NCI-H1417 (cell line): ENCODE results near the gene CFAP61.
"Not testable (repeated sequence)": the region's sequence is repeated elsewhere in the genome, so short reads cannot be mapped to it uniquely, and the experiment has no call there.

Experiments used
- DNase-seq, 3 experiments: peaks; one replicate each; lab custom pipeline; 2025; lab: John Stamatoyannopoulos, UW

The CFAP61 gene

DNA sequence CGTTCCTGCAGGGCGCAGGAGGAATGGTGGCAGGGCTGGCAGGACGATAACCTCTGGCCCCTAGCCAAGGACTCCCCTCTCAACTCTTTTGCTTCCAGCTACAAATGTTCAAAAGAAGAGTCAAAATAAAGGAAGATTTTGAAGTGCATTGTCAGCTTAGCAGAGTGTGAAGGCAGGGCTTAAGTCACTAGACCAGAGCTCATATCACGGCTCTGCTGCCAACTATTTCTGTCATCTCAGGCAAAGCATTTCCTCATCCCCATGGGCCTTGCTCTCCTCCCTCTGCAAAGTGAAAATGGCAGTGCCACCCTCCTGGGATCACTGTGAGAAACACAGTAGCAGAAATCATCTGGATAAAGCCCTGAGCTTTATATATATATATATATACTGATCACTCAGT is 36.7 kb downstream of the CFAP61 start:
- DNase-seq, result no peak

DNA sequence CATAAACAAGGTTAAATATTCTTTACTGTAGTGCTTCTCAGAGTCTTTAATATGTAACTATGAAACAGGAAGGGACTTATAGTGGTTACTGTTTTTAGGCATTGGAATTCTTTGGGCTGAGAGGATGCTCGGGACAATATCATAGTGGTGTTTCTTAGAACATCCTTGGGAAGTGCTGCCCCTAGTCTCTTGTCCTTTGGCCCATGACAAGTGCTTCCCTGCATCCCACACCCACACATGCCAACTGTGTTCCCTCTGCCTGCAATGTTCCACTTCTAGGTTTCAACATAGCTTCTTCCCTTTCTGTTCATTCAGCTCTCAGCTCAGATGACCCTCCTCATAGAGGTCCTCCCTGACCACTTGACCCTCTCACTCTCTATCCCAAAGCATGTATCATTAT is 37.6 kb downstream of the CFAP61 start:
- DNase-seq, result no peak

DNA sequence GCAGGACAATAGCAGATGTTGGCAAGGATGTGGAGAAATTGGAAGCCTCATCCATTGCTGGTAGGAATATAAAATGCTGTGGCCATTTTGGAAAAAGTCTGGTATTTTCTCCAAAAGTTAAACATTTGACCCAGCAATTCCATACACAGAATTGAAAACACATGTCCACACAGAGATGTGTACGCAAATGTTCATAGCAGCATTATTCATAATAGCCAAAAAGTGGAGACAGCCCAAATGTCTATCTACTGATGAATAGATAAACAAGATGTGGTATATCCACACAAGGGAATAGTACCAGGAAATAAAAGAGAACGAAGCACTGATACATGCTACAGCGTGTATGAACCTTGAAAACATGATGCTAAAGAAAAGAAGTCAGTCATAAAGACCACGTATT is 40.5 kb downstream of the CFAP61 start:
- no peak for DNase-seq

DNA sequence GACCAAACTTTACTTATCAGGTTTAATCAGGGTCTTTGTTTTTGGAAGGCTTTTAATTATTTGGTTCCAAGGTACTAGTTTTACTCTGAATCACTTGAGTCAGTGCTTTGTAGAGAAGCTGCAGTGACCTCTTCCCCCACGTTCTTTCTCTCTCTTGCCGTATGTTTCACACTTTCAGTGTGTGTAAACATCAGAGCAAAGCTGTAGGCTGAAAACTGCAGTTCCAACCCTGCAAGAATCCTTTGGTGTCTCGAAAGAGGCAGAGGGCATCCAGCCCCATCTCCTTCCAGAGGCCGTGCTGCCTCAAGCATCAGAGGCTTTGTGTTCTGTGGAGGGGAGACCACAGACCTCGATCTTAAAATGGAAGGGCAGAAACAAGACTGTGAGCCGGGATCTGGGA is 42.1 kb downstream of the CFAP61 start:
- DNase-seq, result no peak

DNA sequence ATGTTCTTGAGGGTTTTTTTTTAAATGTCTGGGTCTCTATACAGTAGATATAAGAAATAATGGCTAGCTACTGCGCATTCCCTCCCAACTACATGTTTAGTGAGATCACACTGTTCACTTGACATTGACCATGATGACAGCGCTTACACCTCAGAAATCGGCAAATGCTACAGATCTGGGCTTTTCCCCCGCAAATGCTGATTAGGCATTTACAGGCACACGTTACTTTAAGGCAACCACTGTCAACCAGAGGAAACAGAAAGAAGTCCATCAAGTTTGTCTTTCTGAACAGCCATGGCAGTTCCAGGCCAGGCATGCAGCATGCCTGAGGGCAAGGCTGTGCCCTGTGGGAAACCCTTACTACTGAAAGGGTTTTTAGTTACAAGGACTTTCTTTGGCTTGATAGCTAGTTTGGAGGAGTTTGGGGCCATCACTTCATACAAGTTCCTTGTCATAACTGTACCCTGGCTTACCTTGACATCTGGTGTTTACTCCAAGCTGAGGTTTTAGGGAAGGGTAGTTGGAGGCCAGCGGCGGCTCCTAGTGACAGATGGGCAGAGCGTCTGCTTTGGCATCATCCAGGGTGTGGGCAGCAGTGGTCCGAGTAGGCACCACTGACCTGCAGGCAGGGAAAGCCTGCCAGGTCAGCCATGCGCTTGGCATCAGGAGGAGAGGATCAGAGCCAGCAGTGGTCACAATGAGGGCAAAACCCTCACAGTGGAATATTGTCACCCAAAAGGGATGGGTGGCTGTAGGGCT is 43.0 kb downstream of the CFAP61 start:
- DNase-seq, result no peak

DNA sequence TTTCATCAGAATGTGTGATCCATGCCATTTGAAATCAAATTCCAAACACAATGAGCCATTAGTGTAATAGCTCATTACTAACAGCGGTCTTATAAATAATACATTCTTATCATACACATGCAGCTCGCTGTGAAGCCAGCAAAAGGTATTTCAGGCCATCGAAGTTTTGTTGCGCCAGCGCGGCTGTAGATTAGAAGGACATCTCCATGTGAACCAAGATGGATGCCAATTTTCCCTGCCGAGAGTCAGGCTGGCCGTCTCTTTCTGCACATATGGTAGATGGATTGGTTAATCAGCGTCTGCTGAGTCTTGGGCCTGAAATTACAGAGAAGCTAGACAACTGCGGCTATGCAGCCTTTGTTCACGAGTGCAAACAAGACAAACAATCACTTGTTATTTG is 44.1 kb downstream of the CFAP61 start:
- DNase-seq, result peak in 2 of 3 experiments; percentile 10 to 68

DNA sequence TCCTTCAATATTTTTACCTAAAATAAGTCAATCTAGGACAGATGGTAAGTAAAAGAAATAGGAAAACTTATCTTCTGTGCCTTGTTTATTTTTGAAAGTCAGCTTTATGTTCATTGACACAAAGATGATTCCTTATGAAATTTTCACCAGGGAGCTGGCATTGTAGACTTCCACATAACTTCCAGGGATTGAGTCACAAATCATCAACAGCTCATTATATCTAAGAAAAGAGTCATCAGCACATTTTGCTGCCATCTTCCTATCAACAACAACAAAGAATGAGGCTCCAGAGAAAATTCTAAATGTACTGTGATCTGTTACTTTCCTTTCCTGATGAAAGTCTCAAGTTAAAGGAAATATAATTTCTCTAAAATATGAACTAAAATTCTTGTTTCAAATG is 48.5 kb downstream of the CFAP61 start:
- DNase-seq, result no peak

DNA sequence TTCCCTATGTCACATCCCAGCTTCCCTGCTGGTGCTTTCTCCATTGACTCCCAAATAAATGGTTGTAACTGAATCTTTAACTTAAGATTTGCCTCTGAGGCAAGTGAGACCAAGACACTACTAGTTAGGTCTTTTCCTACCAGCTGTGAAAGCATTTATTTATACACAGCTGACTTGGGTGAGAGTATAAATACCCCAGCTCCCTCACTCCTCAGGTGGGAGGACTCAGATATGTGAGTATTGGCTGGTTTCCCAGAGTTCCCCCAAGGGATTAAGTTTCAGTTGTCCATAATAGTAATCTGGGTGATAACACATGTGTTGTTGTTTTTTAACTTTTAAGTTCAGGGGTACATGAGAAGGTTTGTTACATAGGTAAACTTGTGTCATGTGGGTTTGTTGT is 49.8 kb downstream of the CFAP61 start:
- DNase-seq, result no peak

DNA sequence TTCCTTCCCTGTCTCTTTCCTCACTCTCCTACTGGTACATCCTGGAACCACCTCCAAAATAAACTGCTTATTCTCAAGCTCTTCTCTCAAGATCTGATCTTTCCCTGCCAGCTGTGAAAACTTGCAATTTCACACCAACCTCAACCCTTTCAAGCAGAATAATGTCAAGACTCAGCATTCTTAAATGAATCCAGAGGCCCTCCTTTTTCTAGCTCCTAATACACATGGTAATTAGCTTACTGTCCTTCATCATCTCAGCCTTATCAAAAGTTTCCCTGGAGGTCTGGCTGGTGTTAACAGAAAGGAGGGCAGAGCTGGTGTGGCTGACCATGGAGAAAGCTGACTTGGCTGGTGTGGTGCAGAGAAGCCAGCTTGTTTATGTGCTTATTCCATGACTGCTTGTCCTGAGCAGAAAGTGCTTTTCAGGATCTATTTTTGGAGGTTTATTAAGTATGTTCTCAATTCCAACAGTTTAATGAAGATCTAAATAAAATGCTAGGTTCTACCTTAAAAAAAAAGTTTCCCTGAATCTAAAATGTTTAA is 50.5 kb downstream of the CFAP61 start:
- no peak for DNase-seq

DNA sequence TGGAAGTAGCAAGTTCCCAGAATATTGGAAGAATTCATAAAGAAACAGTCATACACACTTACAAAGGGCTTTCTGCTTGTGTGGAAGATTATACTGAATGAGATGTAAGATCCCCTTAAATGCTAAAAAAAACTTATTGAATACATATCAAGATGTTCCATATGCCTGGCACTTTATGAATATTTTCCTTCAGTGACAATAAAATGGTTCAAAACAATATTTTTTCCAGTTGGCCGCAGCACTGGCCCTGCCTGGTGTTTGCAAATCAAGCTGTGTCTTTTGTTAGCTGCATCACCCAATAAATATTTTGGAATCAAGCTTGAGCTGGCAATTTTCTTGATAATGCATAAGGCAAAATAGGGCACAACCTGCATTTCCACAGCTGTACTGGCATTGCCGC is 51.2 kb downstream of the CFAP61 start:
- DNase-seq, result no peak

DNA sequence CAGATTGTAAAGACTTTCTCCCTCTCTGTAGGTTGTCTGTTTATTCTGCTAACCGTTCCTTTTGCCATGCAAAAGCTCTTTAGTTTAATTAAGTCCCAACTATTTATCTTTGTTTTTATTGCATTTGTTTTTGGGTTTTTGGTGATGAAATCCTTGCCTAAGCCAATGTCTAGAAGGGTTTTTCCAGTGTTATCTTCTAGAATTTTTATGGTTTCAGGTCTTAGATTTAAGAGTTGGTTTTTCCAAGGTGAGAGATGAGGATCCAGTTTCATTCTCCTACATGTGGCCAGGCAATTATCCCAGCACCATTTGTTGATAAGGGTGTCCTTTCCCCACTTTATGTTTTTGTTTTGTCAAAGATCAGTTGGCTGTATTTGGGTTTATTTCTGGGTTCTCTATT is 70.9 kb downstream of the CFAP61 start:
- not testable (repeated sequence) for DNase-seq

DNA sequence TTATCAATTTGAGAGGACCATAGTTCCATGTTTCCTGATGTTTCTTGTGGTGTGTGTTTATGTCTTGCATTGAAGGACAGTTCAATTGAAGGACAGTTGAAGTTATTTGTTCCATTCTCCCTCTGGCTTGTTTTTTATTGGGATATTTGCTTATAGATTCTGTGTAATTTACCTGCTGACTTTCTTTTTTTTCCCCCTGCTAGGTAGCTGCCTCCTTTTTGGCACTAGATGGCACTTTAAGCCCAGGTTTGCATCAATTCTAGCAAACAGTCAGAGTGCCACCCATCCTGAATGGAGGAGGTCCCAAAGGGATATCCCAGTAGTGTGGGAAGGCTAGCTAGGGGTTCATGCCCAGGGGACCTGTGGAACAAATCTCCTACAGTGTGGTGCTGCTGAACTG is 78.1 kb downstream of the CFAP61 start:
- peak; percentile 0 to 64 (median 38) for DNase-seq

DNA sequence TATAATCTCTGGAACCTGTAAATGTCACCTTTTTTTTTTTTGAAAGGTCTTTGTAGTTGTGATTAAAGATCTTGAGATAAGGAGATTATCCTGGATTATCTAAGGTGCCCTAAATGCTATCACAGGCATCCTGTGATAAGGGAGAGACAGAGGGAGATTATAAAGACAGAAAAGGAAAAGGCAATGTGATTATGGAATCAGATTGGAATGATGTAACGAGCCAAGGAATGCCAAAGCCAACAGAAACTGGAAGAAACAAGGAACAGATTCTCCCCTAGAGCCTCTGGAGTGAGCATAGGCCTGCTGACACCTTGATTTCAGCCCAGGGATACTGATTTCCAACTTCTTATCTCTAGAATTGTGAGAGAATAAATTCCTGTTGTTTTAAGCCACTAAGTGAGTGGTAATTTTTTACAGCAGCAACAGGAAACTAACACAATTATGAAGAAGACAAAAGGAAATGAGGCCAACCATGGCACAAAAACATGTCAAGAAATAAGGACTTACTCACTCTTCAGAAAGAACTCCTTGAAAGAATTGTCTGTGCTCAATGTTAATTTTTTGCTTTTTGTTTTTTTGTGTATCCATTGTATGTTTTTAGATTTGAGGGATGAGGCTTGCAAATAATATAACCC is 82.7 kb downstream of the CFAP61 start:
- no peak for DNase-seq

DNA sequence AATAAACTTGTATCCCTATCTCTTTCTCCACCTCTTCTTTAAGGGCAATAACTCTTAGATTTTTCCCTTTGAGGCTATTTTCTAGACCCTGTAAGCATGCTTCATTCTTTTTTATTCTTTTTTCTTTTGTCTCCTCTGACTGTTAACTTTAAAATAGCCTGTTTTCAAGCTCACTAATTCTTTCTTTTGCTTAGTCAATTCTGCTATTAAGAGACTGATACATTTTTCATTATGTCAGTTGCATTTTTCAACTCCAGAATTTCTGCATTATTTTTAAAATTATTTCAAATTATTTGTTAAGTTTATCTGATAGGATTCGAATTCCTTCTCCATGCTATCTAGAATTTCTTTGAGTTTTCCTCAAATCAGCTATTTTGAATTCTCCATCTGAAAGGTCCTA is 84.0 kb downstream of the CFAP61 start:
- DNase-seq, result no peak

DNA sequence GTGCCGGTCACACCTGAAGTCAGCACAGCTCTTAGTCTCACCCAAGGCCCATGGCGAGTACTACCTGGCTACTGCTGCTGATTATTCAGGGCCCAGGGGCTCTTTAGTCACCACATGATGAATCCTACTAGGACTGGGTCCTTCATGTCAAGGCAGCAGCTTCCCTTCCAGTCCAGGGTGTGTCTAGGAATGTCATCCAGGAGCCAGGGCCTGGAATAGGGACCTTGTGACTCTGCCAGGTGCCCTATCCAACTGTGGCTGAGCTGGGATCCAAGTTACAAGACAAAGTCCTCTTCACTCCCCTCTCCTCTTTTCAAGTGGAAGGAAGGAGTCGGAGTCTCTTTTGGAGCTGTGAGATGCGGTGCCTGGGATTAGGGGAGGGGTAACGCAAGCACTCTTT is 85.5 kb downstream of the CFAP61 start:
- DNase-seq, result no peak

DNA sequence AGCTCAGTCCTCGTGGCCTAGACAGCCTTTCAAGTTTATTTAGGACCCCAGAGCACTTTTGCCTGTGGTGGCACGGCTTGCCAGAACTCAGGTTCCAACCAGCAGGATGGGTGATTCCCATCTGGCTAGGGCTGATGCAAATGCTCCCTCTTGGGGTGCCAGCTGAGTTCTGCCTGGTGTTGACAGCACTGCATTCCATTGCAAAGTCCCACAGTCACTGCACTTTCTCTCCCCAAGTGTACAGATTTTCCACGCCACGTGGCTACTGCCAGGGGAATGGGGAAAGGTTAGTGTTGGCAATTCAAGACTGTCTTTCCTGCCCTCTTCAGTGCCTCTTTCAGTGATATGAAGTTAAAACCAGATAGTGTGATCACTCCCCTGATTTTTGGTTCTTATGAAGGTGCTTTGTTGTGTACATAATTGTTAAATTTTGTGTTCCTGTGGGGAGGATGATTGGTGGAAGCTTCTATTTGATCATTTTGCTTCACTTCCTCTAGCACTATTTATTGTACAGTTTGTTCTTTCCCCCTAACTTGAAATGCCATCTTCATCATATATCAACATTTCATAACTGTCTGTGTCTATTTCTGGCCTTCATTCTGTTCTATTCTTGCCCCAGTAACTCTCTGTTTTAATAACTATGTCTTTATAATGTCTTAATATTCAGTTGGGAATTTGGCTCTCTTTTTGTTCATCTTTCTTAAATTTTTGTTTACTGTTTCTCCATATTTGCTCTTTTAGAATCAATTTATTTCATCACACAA is 86.2 kb downstream of the CFAP61 start:
- DNase-seq, result no peak

DNA sequence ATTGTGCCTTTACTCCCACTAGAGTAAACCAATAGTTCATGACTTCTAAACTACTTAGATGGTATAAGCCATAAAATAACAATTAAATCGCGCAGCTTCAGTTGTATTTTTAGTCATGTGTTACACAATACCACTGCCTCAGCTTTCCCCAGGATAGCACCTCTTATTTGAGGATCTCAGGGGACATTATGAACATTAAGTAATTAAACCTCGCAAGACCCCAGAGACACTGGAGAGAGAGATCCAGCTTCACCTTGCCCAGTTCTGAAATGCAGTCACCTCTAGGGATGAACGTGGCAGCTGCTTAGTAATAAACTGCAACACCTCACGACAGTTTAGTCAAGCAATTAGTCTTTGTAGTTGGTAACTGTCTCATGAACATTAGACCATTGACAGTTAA is 87.1 kb downstream of the CFAP61 start:
- DNase-seq, result peak in 1 of 3 experiments; percentile 10

DNA sequence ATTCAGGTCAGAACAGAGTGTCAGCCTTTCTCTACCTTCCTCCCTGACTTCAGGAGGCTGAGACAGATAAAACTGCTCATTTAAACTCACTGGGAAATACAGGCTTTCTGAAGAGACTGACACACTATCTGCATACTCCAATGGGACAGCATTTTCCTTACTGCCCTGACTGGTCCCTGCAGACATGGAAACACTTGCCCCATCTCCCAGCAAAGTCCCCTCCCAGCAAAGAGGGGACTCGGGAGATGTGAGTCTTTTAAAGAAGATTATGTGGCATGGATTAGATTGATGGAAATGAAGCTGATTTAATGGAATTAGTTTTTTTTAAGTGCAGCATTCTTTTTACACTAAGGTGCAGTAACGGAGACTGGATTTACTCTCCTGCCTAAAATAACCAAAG is 90.8 kb downstream of the CFAP61 start:
- no peak for DNase-seq

DNA sequence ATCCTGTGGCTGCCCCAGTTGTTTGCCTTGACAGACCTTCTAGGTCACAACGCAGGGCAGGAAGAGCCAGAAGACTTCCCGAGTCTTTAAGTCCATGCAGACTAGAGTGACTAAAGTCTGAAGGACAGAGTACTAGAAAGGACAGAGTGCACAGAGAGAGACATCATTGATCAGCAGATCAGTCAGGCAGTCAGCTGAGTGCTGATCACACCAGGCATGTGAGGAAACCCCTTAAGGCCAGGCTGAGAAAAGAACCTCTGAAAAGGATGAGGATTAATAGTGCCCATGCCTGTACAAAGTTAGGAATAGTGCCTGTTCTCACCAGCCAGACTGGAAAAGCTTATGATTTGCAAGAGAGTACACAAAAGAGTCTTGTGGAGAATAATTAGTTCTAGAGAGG is 91.3 kb downstream of the CFAP61 start:
- no peak for DNase-seq

DNA sequence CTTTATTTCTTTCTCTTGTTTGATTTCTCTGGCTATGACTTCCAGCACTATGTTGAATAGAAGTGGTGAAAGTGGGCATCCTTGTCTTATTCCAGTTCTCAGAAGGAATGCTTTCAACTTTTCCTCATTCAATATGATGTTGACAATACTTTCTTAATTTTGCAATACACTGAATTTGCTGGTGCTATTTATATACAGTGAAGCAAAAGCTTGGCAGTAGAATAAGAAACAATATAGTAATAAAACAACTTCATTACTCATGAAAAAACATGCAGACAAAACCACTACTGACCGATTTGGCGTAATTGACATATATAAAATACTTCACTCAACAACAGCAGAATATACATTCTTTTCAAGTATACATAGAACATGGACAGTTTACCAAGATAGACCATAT is 96.4 kb downstream of the CFAP61 start:
- DNase-seq, result no peak

DNA sequence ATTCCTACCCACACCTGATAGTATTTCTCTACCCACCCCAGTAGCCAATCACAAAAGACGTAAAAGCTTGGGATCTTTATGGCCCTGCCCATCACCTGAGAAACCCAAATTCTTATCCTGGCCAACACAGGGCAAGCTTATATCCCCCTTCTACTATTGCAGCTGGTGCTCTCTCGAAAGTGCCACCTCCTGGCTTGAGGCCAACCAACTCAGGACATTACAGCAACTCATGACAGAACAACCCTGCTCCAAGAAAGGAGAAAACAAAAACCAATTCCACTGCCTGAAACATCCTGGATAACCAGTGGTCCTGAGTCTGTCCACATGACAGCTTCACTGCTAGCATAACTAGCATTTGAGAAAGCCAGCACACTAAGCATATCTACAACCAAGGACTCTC is 97.9 kb downstream of the CFAP61 start:
- no peak for DNase-seq

DNA sequence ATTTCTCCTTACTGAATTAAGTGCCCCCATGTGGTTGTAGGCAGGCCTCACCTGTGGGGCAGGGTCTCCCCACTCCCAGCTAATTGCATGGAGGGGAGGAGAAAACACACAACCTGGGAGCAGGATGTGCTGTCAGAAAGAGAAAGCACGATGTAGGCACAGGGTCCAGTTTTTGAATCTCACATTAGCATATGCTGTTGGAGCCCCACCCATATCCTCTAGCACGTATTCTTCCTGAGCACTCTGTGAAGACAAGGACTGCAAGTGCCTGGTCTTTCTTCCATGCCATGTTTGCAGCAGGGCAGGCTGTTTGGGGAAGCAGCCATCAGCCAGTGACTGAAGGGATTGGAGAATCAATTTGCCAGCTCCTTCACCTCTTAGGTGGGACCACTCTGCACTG is 108.2 kb downstream of the CFAP61 start:
- DNase-seq, result no peak

DNA sequence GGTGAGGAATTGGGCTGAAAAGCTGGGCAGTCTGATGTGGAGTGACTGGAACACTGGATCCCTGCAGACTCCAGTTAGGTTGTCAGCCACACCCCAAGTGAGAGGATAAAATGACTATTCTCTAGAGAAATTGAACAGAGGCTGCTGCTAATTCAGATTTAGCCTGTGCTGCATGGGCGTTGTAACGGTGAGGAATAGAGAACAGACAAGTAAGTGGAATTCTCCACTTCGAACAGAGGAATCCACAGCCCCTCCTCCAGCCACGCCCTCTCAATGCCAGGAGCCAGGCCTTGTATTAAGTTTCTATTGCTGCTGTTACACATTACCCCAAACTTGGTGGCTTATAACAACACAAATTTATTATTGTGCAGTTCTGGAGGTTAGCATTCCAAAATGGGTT is 109.3 kb downstream of the CFAP61 start:
- no peak for DNase-seq
